HepG2 (cell line): Measurements from ENCODE around the gene NME1. TPM values are rescaled to one million over a fixed set of nuclear protein-coding genes. Genes with fewer than 3 reads are reported as not detected.

Experiments
- AKAP8 ChIP-seq: sonication (generic); formaldehyde crosslinking; IDR thresholded peaks from 2 replicates; pipeline ENCODE4 v1.5.1; 2020; ENCODE audit warnings: mild to moderate bottlenecking, missing genetic modification reagents
- ARID3A ChIP-seq: IDR thresholded peaks from 2 replicates; pipeline ENCODE4 v1.6.1; 2012; ENCODE audit warnings: low read depth, low read length, improper control_type of control experiment
- CCDC6 ChIP-seq: sonication (generic); formaldehyde crosslinking; IDR thresholded peaks from 2 replicates; pipeline ENCODE4 v1.8.1; 2022; ENCODE audit warnings: mild to moderate bottlenecking, missing genetic modification reagents, moderate library complexity
- MTF2 ChIP-seq: sonication (generic); formaldehyde crosslinking; IDR thresholded peaks from 2 replicates; pipeline ENCODE4 v1.5.0; 2020; ENCODE audit warnings: missing genetic modification reagents, borderline replicate concordance
- NCOA2 ChIP-seq: sonication (generic); formaldehyde crosslinking; IDR thresholded peaks from 2 replicates; pipeline ENCODE4 v1.8.0; 2022; ENCODE audit warnings: inconsistent platforms
- PHF20 ChIP-seq: sonication (generic); formaldehyde crosslinking; IDR thresholded peaks from 2 replicates; pipeline ENCODE4 v1.5.0; 2020; ENCODE audit warnings: mild to moderate bottlenecking, missing genetic modification reagents
- RARA ChIP-seq: IDR thresholded peaks from 2 replicates; pipeline ENCODE4 v1.6.1; 2016; ENCODE audit warnings: missing genetic modification reagents, missing compliant biosample characterization
- REXO4 ChIP-seq: sonication (generic); formaldehyde crosslinking; IDR thresholded peaks from 2 replicates; pipeline ENCODE4 v1.8.0; 2022; ENCODE audit warnings: missing genetic modification reagents, mild to moderate bottlenecking, borderline replicate concordance
- TGIF2 ChIP-seq: IDR thresholded peaks from 2 replicates; pipeline ENCODE4 v1.6.1; 2016; ENCODE audit warnings: control low read depth, missing compliant biosample characterization
- THAP7 ChIP-seq: sonication (generic); formaldehyde crosslinking; IDR thresholded peaks from 2 replicates; pipeline ENCODE4 v1.8.1; 2023; ENCODE audit warnings: mild to moderate bottlenecking, missing genetic modification reagents
- YEATS2 ChIP-seq: sonication (generic); formaldehyde crosslinking; IDR thresholded peaks from 2 replicates; pipeline ENCODE4 v1.4.0; 2020; ENCODE audit warnings: missing genetic modification reagents, borderline replicate concordance
- ZIK1 ChIP-seq: sonication (generic); formaldehyde crosslinking; IDR thresholded peaks from 2 replicates; pipeline ENCODE4 v1.5.0; 2020; ENCODE audit warnings: mild to moderate bottlenecking, low read depth, missing genetic modification reagents, borderline replicate concordance
- ZMYM2 ChIP-seq: sonication (generic); formaldehyde crosslinking; IDR thresholded peaks from 2 replicates; pipeline ENCODE4 v1.8.0; 2022; ENCODE audit warnings: mild to moderate bottlenecking, missing genetic modification reagents
- ZMYM4 ChIP-seq: sonication (generic); formaldehyde crosslinking; IDR thresholded peaks from 2 replicates; pipeline ENCODE4 v1.8.1; 2023; ENCODE audit warnings: mild to moderate bottlenecking, missing genetic modification reagents
- ZNF512B ChIP-seq: sonication (generic); formaldehyde crosslinking; IDR thresholded peaks from 2 replicates; pipeline ENCODE4 v1.5.1; 2020; ENCODE audit warnings: missing genetic modification reagents, mild to moderate bottlenecking, borderline replicate concordance
- ZNF567 ChIP-seq: sonication (generic); formaldehyde crosslinking; IDR thresholded peaks from 2 replicates; pipeline ENCODE4 v1.8.1; 2023; ENCODE audit warnings: mild to moderate bottlenecking, missing genetic modification reagents, borderline replicate concordance
- ZNF660 ChIP-seq: sonication (generic); formaldehyde crosslinking; IDR thresholded peaks from 2 replicates; pipeline ENCODE4 v1.5.1; 2020; ENCODE audit warnings: mild to moderate bottlenecking, low read depth, missing genetic modification reagents, borderline replicate concordance
- ZNF674 ChIP-seq: sonication (generic); formaldehyde crosslinking; IDR thresholded peaks from 2 replicates; pipeline ENCODE4 v1.5.0; 2020; ENCODE audit warnings: low read depth, mild to moderate bottlenecking, missing genetic modification reagents
- ZNF678 ChIP-seq: sonication (generic); formaldehyde crosslinking; IDR thresholded peaks from 2 replicates; pipeline ENCODE4 v1.4.0; 2020; ENCODE audit warnings: mild to moderate bottlenecking, missing genetic modification reagents
- ZNF691 ChIP-seq: sonication (generic); formaldehyde crosslinking; IDR thresholded peaks from 2 replicates; pipeline ENCODE4 v1.4.0; 2020; ENCODE audit warnings: missing genetic modification reagents, low read depth, mild to moderate bottlenecking, borderline replicate concordance
- ZNF720 ChIP-seq: sonication (generic); formaldehyde crosslinking; IDR thresholded peaks from 2 replicates; pipeline ENCODE4 v1.4.0; 2020; ENCODE audit warnings: missing genetic modification reagents
- polyA plus RNA-seq, 8 experiments: library from polyadenylated mRNA; depleted of rRNA in 3 of 8; stranded (reverse) in 7 of 8; unstranded in 1 of 8; fragments of >200 nt; fragmentation: Illumina TruSeq in 4 of 8; extraction: Trizol in 4 of 8; gene quantifications; 2 replicates each; pipeline versions ENCODE4 v1.2.1 to v1.2.3, GENCODE V29; 2011 to 2016; ENCODE audit warnings: low read depth in 4 of 8, missing spikeins in 1 of 8, mixed read lengths in 1 of 8; ENCODE audit not compliant: insufficient read depth in 1 of 8
- total RNA-seq, 5 experiments: library from RNA; depleted of rRNA; stranded (reverse); fragments of >200 nt; fragmentation: Illumina TruSeq; extraction: Trizol; gene quantifications; 2 replicates each; pipeline ENCODE4 v1.2.3, GENCODE V29; 2016; ENCODE audit warnings: low read depth in 1 of 5
- TF ChIP-seq, protein P1 (sequence below): sonication (generic); formaldehyde crosslinking; IDR thresholded peaks from 2 replicates; pipeline ENCODE4 v1.8.0; 2022; ENCODE audit warnings: missing genetic modification reagents, mild to moderate bottlenecking, borderline replicate concordance

NME1 gene
- total and polyA plus RNA-seq, 2 of the 13 experiments (the other 11 are each of a cell fraction or from before 2014, with no cell fraction given), result 295 to 516 TPM

- TF ChIP-seq ZNF674 (CRISPR knock-in tag) (no peak), NCOA2 (CRISPR knock-in tag) (0 out of 2 replicates have a peak, but pooled peaks have one; percentile 9), REXO4 (no peak), THAP7 (CRISPR knock-in tag) (no peak), ZNF660 (no peak), PHF20 (CRISPR knock-in tag) (no peak), ARID3A (no peak), ZNF512B (CRISPR knock-in tag) (no peak), ZIK1 (CRISPR knock-in tag) (no peak), ZMYM2 (CRISPR knock-in tag) (0 out of 2 replicates have a peak, but pooled peaks have one; percentile 36), ZNF720 (CRISPR knock-in tag) (no peak), YEATS2 (no peak), RARA (CRISPR knock-in tag) (peak; percentile 68), AKAP8 (CRISPR knock-in tag) (no peak), TGIF2 (peak; percentile 98), ZMYM4 (CRISPR knock-in tag) (peak; percentile 47; the same call in 1 of the 2 replicates), ZNF567 (CRISPR knock-in tag) (no peak), ZNF678 (CRISPR knock-in tag) (no peak), MTF2 (CRISPR knock-in tag) (no peak), ZNF691 (no peak), CCDC6 (CRISPR knock-in tag) (no peak)
- TF ChIP-seq, protein P1, sequence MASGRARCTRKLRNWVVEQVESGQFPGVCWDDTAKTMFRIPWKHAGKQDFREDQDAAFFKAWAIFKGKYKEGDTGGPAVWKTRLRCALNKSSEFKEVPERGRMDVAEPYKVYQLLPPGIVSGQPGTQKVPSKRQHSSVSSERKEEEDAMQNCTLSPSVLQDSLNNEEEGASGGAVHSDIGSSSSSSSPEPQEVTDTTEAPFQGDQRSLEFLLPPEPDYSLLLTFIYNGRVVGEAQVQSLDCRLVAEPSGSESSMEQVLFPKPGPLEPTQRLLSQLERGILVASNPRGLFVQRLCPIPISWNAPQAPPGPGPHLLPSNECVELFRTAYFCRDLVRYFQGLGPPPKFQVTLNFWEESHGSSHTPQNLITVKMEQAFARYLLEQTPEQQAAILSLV (CRISPR knock-in tag), result no peak
Measured at GRCh38 chr17:51118330-51119195, 34.8 kb upstream of the NME1 start (continued).
